Adipose tissue (tissue), 3 donors: ENCODE measurements around the gene FRAT1. TPM values are rescaled to one million over a fixed set of nuclear protein-coding genes. Genes with fewer than 3 reads are reported as not detected.
A peak's percentile ranks its signal among the peaks of the same experiment; 100 is the strongest.

Experiments used
- H3K27ac ChIP-seq: one replicate; pipeline ENCODE4 v1.5.1; 2013; ENCODE audit warnings: low read depth, low read length
- WGBS, 3 donors: extraction: QIAGEN DNeasy Blood & Tissue Kit; methylation state at CpG; one replicate each; pipeline ENCODE4 v1.1.7; 2013; 5-methylcytosine and 5-hydroxymethylcytosine counted together
- polyA plus RNA-seq, 3 donors: library from polyadenylated mRNA; stranded (reverse); fragments of 200-250 nt; gene quantifications; one replicate each; pipeline ENCODE4 v1.2.3, GENCODE V29; 2013
- donor health status: healthy with polysubstance abuse.
- donor health status: Bipolar disorder and iron deficiency.
- donor health status: healthy.

The FRAT1 gene
- polyA plus RNA-seq, 3 donors = 2.5 to 2.9 (median 2.7) TPM

DNA sequence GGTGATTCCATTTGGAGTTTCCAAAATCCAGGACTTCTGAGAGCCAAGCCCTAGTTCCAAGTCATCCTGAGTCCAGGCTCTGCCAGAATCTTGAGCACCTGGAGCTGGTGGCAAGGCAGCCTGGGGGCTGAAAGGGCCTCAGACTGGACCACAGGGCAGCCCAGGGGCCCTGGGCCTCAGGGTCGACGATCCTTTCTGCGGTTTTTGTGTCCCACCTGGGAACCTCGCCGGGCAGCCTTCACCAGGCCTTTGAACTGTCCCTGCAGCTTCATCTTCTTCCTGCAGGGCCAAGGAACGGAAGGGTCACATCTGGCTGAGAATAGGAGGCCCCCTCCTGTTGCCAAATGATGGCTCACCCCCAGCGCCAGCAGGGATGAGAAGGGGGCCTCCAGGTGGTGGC is 37.8 kb downstream of the FRAT1 start:
- no peak overlapping the region for H3K27ac ChIP-seq
- WGBS, 3 donors = 77 to 88% (median 88%) methylated on average over 7 of the region's 7 CpGs

DNA sequence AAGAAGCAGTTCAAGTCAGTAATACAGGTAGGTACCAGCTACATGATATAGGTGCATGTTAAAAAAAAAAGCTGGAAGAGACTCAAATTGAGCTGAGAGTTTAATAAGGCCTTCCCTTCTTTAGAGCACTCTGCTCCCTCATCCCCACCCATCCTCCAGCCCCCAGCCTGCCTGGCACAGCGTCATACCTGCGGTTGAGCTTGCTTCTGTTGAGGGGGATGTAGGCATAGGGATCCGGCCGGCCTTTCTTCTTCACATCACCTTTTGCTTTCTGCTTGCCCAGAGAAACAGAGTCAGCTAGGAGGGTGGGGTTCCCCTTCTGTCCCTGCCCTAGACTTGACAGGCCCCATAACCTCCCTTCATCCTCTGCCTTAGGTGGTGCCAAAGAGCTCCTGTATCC is 39.3 kb downstream of the FRAT1 start:
- 95 to 97% (median 96%) methylated on average over 4 of the region's 4 CpGs for WGBS, 3 donors

DNA sequence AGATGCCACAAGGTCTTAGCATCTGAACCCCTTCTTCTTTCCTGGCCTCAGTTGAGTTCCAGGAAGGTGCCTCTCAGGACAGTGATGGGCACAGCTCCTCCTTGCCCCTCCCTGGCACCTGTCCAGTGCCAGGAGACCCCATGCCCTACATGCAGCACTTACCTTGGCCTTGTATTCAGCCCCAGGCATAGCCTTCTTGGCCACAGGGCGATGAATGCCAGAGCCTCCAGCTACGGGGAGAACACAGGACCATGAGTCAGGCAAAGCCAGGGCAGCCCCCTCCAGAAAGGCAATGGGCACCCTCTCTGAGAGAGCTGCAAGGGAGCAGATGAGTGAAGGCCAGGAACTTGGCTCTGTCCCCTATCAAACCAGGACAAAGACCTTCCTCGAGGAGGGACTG is 39.7 kb downstream of the FRAT1 start:
- no peak overlapping the region for H3K27ac ChIP-seq
- WGBS, 3 donors = 73 to 89% (median 87%) methylated on average over 3 of the region's 3 CpGs

More for the DNA sequence above, 39.3 kb downstream of the FRAT1 start:
- no peak overlapping the region for H3K27ac ChIP-seq

DNA sequence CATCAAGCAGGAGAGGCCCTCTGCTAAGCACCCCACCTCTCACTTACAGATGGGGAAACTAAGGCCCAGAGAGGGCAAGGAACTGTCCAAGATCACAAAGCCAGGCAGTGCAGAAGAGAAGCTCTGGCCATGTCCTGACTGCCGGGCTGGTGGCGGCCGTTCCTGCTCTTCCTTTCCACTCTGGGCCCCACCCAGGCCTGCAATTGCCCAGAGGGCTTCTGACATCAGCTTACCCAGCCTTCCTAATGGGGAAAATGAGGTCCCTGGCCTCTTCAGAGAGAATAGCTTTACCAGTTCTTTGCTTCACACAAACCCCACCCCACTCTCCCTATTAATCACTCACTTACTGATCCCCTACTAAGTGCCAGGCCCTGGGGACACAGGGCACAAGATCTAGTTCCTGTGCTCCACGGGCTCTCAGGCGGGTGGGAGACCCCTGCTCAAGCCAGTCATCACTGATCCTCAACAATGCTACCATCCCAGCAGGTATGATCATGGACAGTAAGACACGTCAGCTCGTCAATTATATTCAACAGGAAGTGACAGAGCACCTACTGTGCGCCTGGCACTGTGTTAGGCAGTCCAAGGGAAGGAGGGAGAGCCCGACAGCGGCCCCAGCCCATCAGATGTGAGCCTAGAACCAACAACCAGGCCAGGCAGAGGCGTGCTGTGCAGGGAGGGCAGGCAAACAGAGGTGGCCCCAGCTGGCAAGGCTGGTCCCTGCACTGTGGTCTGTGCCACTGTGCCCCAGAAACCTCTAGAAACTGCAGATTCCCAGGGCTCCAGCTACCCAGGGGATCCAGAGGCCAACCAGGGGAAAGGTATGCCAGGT is 41.9 kb downstream of the FRAT1 start:
- 85 to 89% (median 85%) methylated on average over 11 of the region's 11 CpGs for WGBS, 3 donors
- H3K27ac ChIP-seq = no peak overlapping the region

DNA sequence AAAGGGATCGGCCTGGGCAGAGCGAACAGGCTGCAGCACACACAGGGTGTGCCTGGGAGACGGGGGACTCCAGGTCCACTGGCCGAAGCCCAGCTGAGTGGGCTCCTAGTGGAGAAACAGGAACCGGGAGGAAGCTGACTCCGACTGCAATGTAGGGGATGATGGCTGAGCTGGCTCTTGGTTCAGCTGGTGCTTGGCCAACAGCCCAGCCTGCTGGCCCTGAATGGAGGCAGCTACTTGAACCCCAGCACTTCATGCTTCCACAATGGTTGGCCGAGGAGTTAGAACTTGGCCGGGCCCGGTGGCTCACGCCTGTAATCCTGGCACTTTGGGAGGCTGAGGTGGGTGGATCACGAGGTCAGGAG is 42.4 kb downstream of the FRAT1 start:
- H3K27ac ChIP-seq = no peak overlapping the region
- WGBS, 3 donors = 68 to 83% (median 75%) methylated on average over 11 of the region's 11 CpGs

DNA sequence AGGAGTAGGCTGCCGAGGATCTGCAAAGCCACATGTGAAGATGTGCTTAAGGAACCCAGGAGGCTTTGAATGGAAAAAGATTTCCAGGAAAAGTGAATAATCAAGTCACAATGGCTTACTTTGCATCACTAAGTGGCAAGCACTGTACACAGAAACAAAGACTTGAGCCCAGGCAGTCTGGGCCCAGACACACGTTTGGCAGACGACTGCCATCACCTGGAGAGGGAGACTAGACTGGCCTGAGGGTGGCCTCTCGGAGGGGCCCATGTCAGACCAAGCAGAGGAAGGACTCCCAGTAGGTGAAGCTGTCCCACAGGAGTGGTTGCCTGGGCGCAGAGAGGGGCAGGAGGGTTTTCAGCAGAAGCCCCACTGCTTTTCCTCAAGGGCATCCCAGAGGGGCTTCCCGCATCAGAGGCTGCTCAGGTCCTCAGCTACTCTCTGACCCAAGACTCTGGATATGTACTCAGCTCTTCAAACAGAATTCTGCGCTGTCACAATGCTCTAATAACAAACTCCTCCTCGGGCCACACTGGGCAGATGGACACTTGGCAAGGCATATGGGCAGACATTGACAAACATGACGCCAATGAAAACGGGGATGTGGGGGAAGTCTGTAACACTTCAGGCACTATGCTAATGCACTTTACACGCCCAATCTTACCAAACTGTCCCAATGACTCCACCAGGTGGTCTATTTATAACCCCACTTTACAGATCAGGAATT is 43.4 kb downstream of the FRAT1 start:
- 81 to 84% (median 81%) methylated on average over 11 of the region's 11 CpGs for WGBS, 3 donors
- no peak overlapping the region for H3K27ac ChIP-seq

DNA sequence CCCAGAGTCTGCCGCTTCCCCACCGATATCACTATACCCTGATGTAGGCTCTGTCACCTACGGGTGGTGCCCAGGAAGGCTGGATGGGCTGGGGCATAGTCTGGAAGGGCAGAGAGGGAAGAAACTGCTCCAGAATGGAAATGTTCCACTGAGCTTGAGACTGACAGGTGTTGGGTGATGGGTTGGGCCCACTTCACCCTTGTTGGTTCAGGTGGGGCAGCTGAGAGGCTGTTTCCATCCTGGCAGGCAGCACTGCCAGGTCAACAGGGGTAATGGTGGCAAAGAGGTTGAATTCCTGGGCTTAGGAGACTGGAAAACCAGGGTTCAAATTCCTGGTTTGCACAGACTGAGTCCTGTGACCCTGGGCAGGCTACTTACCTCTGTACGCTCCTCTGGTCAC is 44.0 kb downstream of the FRAT1 start:
- 89 to 100% (median 97%) methylated on average over 4 of the region's 4 CpGs for WGBS, 3 donors
- no peak overlapping the region for H3K27ac ChIP-seq

DNA sequence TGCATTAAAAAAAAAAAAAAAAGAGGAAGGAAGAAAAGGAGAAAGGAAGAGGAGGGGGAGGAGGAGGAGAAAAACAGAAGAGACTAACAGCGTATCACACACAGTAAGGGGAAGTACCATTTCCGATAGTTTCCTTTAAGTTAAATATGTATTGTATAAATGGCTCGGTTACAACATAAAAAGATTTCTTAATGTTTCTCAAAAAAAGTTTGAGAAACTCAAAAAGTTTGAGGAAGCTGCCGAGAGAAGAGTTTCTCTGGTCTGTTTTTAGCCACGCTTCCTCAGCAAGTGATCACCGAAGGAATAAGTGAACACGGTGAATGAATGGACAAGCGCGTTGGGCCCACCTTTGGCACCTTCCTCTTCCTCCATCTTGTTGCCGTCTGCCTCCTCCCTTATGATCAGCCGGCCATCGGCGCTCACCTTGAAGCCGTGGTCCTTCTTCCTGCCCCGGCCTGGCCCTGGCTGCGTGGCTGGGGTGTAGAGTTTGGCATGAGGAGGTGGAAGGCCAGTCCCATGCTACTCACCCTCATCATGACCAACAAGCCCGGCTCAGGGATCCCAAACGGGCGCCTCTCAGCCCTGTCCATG is 46.8 kb downstream of the FRAT1 start:
- WGBS, 3 donors = 53 to 88% (median 60%) methylated on average over 19 of the region's 19 CpGs
- peak overlapping the region; percentile 28 for H3K27ac ChIP-seq

DNA sequence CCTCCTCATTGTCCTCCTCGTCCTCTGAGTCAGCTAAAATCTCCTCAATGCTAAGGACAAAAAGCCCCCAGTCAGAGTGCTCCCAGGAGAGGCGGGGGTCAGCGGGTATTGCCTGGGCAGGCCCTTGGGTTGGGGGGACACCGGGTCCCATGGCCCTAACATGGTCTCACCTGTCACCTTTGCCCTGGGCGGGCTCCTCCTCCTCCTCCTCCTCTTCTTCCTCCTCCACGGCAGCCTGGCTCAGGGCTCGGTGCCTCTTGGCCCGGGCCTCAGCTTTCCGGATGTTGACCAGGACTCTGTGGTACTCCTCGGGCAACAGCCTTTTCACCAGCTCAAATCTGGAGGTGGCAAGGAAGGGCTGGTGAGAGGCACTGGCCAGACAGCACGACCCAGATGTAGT is 47.5 kb downstream of the FRAT1 start:
- 78 to 90% (median 89%) methylated on average over 9 to 11 of the region's 11 CpGs for WGBS, 3 donors
- H3K27ac ChIP-seq = peak overlapping the region; percentile 34

DNA sequence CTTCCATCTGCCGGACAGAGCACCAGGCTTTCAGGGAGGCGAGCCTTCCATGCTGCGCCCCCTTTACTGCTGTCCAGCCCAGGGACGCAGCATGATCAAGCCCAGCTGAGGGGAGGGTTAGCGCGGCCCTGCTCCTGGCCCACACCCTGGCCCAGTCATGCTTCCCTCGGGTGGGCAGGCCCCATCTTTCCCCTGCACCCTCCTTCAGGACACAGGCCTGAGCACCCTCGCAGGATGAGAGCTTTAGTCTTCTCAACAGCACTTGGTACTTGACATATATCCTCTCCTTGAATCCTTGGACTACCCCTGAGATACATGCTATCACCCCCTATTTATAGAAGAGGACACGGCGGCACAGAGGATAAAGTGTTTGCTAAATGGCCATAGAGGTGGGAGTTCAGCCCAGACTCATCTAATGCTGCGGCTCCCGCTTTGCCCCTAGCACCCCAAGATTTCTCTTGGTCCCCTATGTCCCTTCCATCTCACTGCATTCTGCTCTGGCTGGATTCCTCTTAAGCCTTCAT is 48.1 kb downstream of the FRAT1 start:
- 94 to 97% (median 94%) methylated on average over 11 to 12 of the region's 12 CpGs for WGBS, 3 donors
- H3K27ac ChIP-seq = no peak overlapping the region

Other genes with a start within 250 kb of the FRAT1 start
- under 1 TPM; 0.18 to 0.48 (median 0.34) TPM for gene SLIT1, start 133.3 kb upstream of the FRAT1 start, polyA plus RNA-seq
- 1 to 10 TPM; 1.7 to 4.8 (median 2.4) TPM for gene ARHGAP19, start 26.6 kb upstream of the FRAT1 start, polyA plus RNA-seq
- gene FRAT2, start 15.5 kb downstream of the FRAT1 start, polyA plus RNA-seq = 10 to 100 TPM in 1 of 3 donors, 1 to 10 TPM in 2; 6.4 to 16.6 (median 9.9) TPM
- gene RRP12, start 82.1 kb downstream of the FRAT1 start, polyA plus RNA-seq = 10 to 100 TPM; 10.9 to 22.4 (median 17.4) TPM
- gene PGAM1, start 106.9 kb downstream of the FRAT1 start, polyA plus RNA-seq = 100 to 1,000 TPM in 2 of 3 donors, 10 to 100 TPM in 1; 77.7 to 201 (median 193) TPM
- 10 to 100 TPM; 25.5 to 30.5 (median 26.0) TPM for gene EXOSC1, start 126.7 kb downstream of the FRAT1 start, polyA plus RNA-seq
- 10 to 100 TPM; 19.6 to 31.8 (median 25.2) TPM for gene ZDHHC16, start 126.9 kb downstream of the FRAT1 start, polyA plus RNA-seq
- gene MMS19, start 179.2 kb downstream of the FRAT1 start, polyA plus RNA-seq = 10 to 100 TPM; 30.1 to 47.9 (median 31.4) TPM
- gene UBTD1, start 179.7 kb downstream of the FRAT1 start, polyA plus RNA-seq = 10 to 100 TPM in 2 of 3 donors, 1 to 10 TPM in 1; 8.0 to 38.8 (median 24.9) TPM